Gastrocnemius medialis (tissue), 4 donors: ENCODE results near the gene PEDS1. TPM values are rescaled to one million over a fixed set of nuclear protein-coding genes. Genes with fewer than 3 reads are reported as not detected.

Experiments
- ATAC-seq, 2 donors: fragments of 150-250 bp; one replicate each; pipeline ENCODE4 v1.9.1; 2016
- DNase-seq, 2 donors: peaks; one replicate each; pipeline ENCODE4 v3.0.0-alpha.2; 2019
- H3K27ac ChIP-seq, 4 donors: fragments of 200-600 bp; sonication (generic); 1 replicate in 1 of 4; 2 replicates in 3 of 4; pipeline ENCODE4 v1.5.1; 2016 to 2018; ENCODE audit warnings: mild to moderate bottlenecking in 2 of 4, moderate library complexity in 1 of 4
- H3K27me3 ChIP-seq, 3 donors: fragments of 200-600 bp; sonication (generic) in 2 of 3; 1 replicate in 1 of 3; 2 replicates in 2 of 3; pipeline versions ENCODE4 v1.5.1 to v1.6.0; 2016 to 2019; ENCODE audit warnings: mild to moderate bottlenecking in 1 of 3, moderate library complexity in 1 of 3
- H3K36me3 ChIP-seq, 2 donors: fragments of 200-600 bp; sonication (generic) in 1 of 2; one replicate each; pipeline ENCODE4 v1.5.1; 2017 to 2018
- H3K4me1 ChIP-seq, 2 donors: fragments of 200-600 bp; sonication (generic) in 1 of 2; one replicate each; pipeline ENCODE4 v1.5.1; 2016 to 2017; ENCODE audit warnings: mild to moderate bottlenecking in 2 of 2
- H3K4me3 ChIP-seq, 4 donors: fragments of 200-600 bp; sonication (generic) in 3 of 4; 1 replicate in 1 of 4; 2 replicates in 3 of 4; pipeline ENCODE4 v1.5.1; 2016 to 2019; ENCODE audit warnings: mild to moderate bottlenecking in 2 of 4
- H3K9me3 ChIP-seq, 3 donors: fragments of 200-600 bp; sonication (generic) in 2 of 3; 1 replicate in 1 of 3; 2 replicates in 2 of 3; pipeline ENCODE4 v1.5.1; 2016 to 2019
- CTCF ChIP-seq, 5 experiments: fragments of 450-650 bp in 3 of 5; fragments of 200-600 bp in 2 of 5; sonication (generic) in 2 of 5; IDR thresholded peaks in 4 of 5; conservative IDR thresholded peaks in 1 of 5; 1 replicate in 4 of 5; 2 replicates in 1 of 5; pipeline ENCODE4 v1.5.1; 2016 to 2019; ENCODE audit warnings: antibody characterized with exemption in 5 of 5, mild to moderate bottlenecking in 3 of 5, moderate library complexity in 3 of 5
- POLR2A ChIP-seq, 2 donors: fragments of 450-650 bp; IDR thresholded peaks; one replicate each; pipeline ENCODE4 v1.6.1; 2017; ENCODE audit warnings: antibody characterized with exemption in 2 of 2, mild to moderate bottlenecking in 2 of 2, moderate library complexity in 2 of 2
- in situ Hi-C, 4 donors: fragments of 200-750 bp; cut with MboI; loops; one replicate each; pipeline versions ENCODE4 v1.15.0 to v1.8.0; 2017; ENCODE audit warnings: low sequenced_read_pairs in 4 of 4
- intact Hi-C: fragments of 100-400 bp; cut with DNase I; formaldehyde crosslinking; loops from one replicate; pipeline ENCODE4 v1.15.1; 2023; ENCODE audit warnings: low total_unique reads
- total RNA-seq, 4 donors: library from RNA; depleted of rRNA; stranded (reverse); fragments of >200 nt; gene quantifications; one replicate each; pipeline versions ENCODE4 v1.1.0 to v1.2.3, GENCODE V29; 2016

PEDS1 gene
- total RNA-seq, 4 donors from 2014 or later = 33.2 to 77.9 (median 38.2) TPM

DNA sequence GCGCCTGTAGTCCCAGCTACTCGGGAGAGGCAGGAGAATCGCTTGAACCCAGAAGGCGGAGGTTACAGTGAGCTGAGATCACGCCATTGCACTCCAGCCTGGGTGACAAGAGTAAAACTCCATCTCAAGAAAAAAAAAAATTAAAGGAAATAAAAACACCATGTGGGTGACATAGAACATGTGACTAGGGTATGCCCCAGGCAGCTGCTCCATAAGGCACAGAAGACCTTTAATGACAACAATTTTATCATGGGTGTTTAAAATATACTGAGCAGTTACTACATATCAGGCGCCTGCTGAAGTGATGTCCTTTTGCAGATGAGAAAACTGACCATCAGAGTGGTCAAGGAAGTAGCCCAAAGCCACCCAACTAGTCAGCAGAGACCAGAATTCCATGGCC lies 8.0 kb downstream of the PEDS1 start:
- H3K27ac ChIP-seq = peak overlapping the region; percentile 91 to 96 (median 94)

DNA sequence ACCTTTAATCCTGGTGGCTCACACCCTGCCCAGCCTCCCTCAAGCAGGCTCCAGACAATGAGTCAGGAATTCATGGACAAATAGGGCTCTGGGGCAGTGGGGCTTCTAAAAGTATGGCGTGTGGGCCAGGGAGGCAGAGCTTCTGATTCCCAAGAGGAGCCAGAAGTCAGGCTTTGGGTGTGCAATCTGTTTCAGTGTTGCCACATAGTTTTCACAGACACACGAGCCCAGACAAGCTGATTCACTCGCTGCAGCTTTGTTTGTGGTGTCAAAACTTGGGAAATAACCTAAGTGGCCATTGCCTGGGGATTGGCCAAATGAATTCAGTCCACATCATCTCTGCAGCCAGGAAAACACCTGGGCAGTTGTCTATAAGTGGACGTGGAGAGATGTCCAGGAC lies 9.2 kb downstream of the PEDS1 start:
- Histone ChIP-seq H3K27ac (peak overlapping the region; percentile 91 to 96 (median 94)), H3K9me3 (no peaks in the 10 kb centered on the region), H3K36me3 (peaks cover 0 to 10% of the 10 kb centered on the region in 2 donors), H3K4me3 (no peak overlapping the region), H3K27me3 (no peaks in the 10 kb centered on the region), H3K4me1 (peaks cover 30 to 45% of the 10 kb centered on the region in 2 donors)
- DNase-seq (peak; percentile 75 to 90), ATAC-seq (peak; percentile 88 to 91)
- TF ChIP-seq CTCF (IDR thresholded peaks at IDR 0.05 in 4 of 5, conservative IDR thresholded peaks at IDR 0.05 in 1 of 5) (no peak), POLR2A (IDR thresholded peaks at IDR 0.05) (peak in 1 of 2 donors; percentile 11)
- in situ Hi-C loops (no loop called here), intact Hi-C loops (no loop called here)

More for the DNA sequence above, 8.0 kb downstream of the PEDS1 start:
- Histone ChIP-seq H3K27me3 (no peaks in the 10 kb centered on the region), H3K4me3 (no peak overlapping the region), H3K9me3 (no peaks in the 10 kb centered on the region), H3K36me3 (peaks cover 0 to 10% of the 10 kb centered on the region in 2 donors), H3K4me1 (peaks cover 39 to 51% of the 10 kb centered on the region in 2 donors)
- intact Hi-C loops (no loop called here), in situ Hi-C loops (no loop called here)
- TF ChIP-seq POLR2A (IDR thresholded peaks at IDR 0.05) (no peak), CTCF (IDR thresholded peaks at IDR 0.05 in 4 of 5, conservative IDR thresholded peaks at IDR 0.05 in 1 of 5) (no peak)
- ATAC-seq (no peak), DNase-seq (no peak)

DNA sequence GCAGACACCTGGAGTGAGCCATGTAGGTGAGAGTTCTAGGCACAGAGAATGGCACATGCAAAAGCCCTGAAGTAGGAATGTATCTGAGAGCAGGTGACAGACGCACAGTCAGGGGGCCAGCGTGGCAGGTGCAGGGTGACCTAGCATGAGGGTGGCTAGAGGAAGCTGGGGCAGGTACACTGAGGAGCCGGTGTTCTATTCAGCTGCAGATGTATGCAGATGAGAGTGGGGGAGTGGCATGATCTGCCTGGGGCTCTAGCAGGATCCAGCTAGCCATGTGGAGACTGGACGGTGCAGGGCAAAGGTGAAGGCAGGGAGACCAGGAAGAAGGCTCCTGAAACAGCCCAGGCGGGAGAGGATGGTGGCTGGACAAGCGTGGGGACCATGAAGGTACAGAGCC lies 10.7 kb downstream of the PEDS1 start:
- Histone ChIP-seq H3K36me3 (peaks cover 0 to 10% of the 10 kb centered on the region in 2 donors), H3K4me3 (no peak overlapping the region), H3K9me3 (no peaks in the 10 kb centered on the region), H3K4me1 (peaks cover 26 to 48% of the 10 kb centered on the region in 2 donors), H3K27me3 (no peaks in the 10 kb centered on the region), H3K27ac (peak overlapping the region in 3 of 4 donors; percentile 26 to 96 (median 92))
- ATAC-seq = no peak
- no peak for DNase-seq
- in situ Hi-C loops (no loop called here), intact Hi-C loops (no loop called here)
- TF ChIP-seq POLR2A (IDR thresholded peaks at IDR 0.05) (no peak), CTCF (IDR thresholded peaks at IDR 0.05 in 4 of 5, conservative IDR thresholded peaks at IDR 0.05 in 1 of 5) (no peak)

GRCh38 chr20:50141811-50142561 lies 11.5 kb downstream of the PEDS1 start:
- ATAC-seq = no peak
- intact Hi-C loops (no loop called here), in situ Hi-C loops (no loop called here)
- Histone ChIP-seq H3K9me3 (no peaks in the 10 kb centered on the region), H3K27ac (peak overlapping the region in 3 of 4 donors; percentile 26 to 96 (median 58)), H3K4me3 (no peak overlapping the region), H3K27me3 (no peaks in the 10 kb centered on the region), H3K4me1 (peaks cover 28 to 48% of the 10 kb centered on the region in 2 donors), H3K36me3 (peaks cover 0 to 10% of the 10 kb centered on the region in 2 donors)
- DNase-seq = no peak
- no peak for TF ChIP-seq CTCF (IDR thresholded peaks at IDR 0.05 in 4 of 5, conservative IDR thresholded peaks at IDR 0.05 in 1 of 5)
- TF ChIP-seq POLR2A (IDR thresholded peaks at IDR 0.05) = no peak
